GM23338 (cell line): Measurements from ENCODE around the gene RALGPS1. TPM values are rescaled to one million over a fixed set of nuclear protein-coding genes. Genes with fewer than 3 reads are reported as not detected.

Experiments used
- ATAC-seq: fragments of 200-7000 bp; cut with Tn5 transposase; 3 replicates; pipeline ENCODE4 v1.9.1; 2020
- DNase-seq: peaks from one replicate; pipeline ENCODE4 v3.0.0-alpha.2; 2015; ENCODE audit warnings: low spot score
- H2AFZ ChIP-seq: fragments of 200-600 bp; sonication (generic); 2 replicates; pipeline ENCODE4 v1.8.0; 2016; ENCODE audit warnings: antibody characterized with exemption, mild to moderate bottlenecking, moderate library complexity
- H3F3A ChIP-seq: fragments of 200-600 bp; sonication (generic); replicated peaks from 2 replicates; pipeline ENCODE4 v1.8.0; 2017; ENCODE audit warnings: antibody characterized with exemption, mixed run types, low read depth
- H3K27ac ChIP-seq: fragments of 200-600 bp; sonication (generic); 2 replicates; pipeline ENCODE4 v1.6.1; 2016; ENCODE audit warnings: low read depth
- H3K27me3 ChIP-seq: fragments of 200-600 bp; sonication (generic); 2 replicates; pipeline ENCODE4 v1.8.0; 2016; ENCODE audit warnings: mild to moderate bottlenecking, mixed run types, moderate library complexity; ENCODE audit not compliant: insufficient read depth
- H3K36me3 ChIP-seq: fragments of 200-600 bp; sonication (generic); 2 replicates; pipeline ENCODE4 v1.8.0; 2016; ENCODE audit warnings: mild to moderate bottlenecking; ENCODE audit not compliant: insufficient read depth
- H3K4me1 ChIP-seq: fragments of 200-600 bp; sonication (generic); 2 replicates; pipeline ENCODE4 v1.8.0; 2016; ENCODE audit warnings: mild to moderate bottlenecking, moderate library complexity; ENCODE audit not compliant: insufficient read depth
- H3K4me2 ChIP-seq: fragments of 200-600 bp; sonication (generic); 2 replicates; pipeline ENCODE4 v1.7.1; 2017; ENCODE audit warnings: mixed run types
- H3K4me3 ChIP-seq: fragments of 200-600 bp; sonication (generic); 2 replicates; pipeline ENCODE4 v1.6.1; 2016; ENCODE audit warnings: mixed run types
- H3K79me2 ChIP-seq: fragments of 200-600 bp; sonication (generic); replicated peaks from 2 replicates; pipeline ENCODE4 v1.8.0; 2017; ENCODE audit warnings: mild to moderate bottlenecking; ENCODE audit not compliant: insufficient read depth
- H3K9me2 ChIP-seq: fragments of 200-600 bp; sonication (generic); 2 replicates; pipeline ENCODE4 v1.8.0; 2017; ENCODE audit not compliant: insufficient read depth
- H4K20me1 ChIP-seq: fragments of 200-600 bp; sonication (generic); replicated peaks from 2 replicates; pipeline ENCODE4 v1.8.0; 2017; ENCODE audit warnings: mild to moderate bottlenecking; ENCODE audit not compliant: insufficient read depth
- H3K27ac Mint-ChIP-seq: 2 replicates; pipeline ENCODE4 v1.8.0; 2020; ENCODE audit warnings: inconsistent platforms, mild to moderate bottlenecking, moderate library complexity, mixed read lengths
- H3K27me3 Mint-ChIP-seq: 3 replicates; pipeline ENCODE4 v1.8.0; 2022; ENCODE audit warnings: low read depth, mild to moderate bottlenecking, moderate library complexity, mixed read lengths, inconsistent platforms; ENCODE audit not compliant: insufficient read depth, poor library complexity
- H3K36me3 Mint-ChIP-seq: 3 replicates; pipeline ENCODE4 v1.8.0; 2021; ENCODE audit warnings: low read depth, mild to moderate bottlenecking, inconsistent platforms, moderate library complexity, mixed read lengths
- H3K4me1 Mint-ChIP-seq: 3 replicates; pipeline ENCODE4 v1.8.0; 2020; ENCODE audit warnings: mild to moderate bottlenecking, inconsistent platforms, mixed read lengths
- H3K4me3 Mint-ChIP-seq: 3 replicates; pipeline ENCODE4 v1.8.0; 2021; ENCODE audit warnings: moderate library complexity, mild to moderate bottlenecking, inconsistent platforms, mixed read lengths
- H3K9me3 Mint-ChIP-seq: 3 replicates; pipeline ENCODE4 v1.8.0; 2020; ENCODE audit warnings: moderate library complexity, mild to moderate bottlenecking, inconsistent platforms, mixed read lengths
- CREB1 ChIP-seq: fragments of 250-450 bp; sonication (Bioruptor Pico); IDR thresholded peaks from 2 replicates; pipeline ENCODE4 v1.5.0; 2020; ENCODE audit warnings: low read depth, mild to moderate bottlenecking, moderate library complexity
- EZH2 ChIP-seq: fragments of 200-600 bp; sonication (generic); IDR thresholded peaks from one replicate; pipeline ENCODE4 v1.8.0; 2017; ENCODE audit warnings: antibody characterized with exemption, mild to moderate bottlenecking, low read depth; ENCODE audit not compliant: unreplicated experiment
- EZH2phosphoT487 ChIP-seq: fragments of 200-600 bp; sonication (generic); IDR thresholded peaks from one replicate; pipeline ENCODE4 v1.8.1; 2018; ENCODE audit warnings: antibody characterized with exemption; ENCODE audit not compliant: unreplicated experiment
- JUNB ChIP-seq: IDR thresholded peaks from one replicate; pipeline ENCODE4 v1.6.1; 2016; ENCODE audit warnings: antibody characterized with exemption; ENCODE audit not compliant: unreplicated experiment
- POLR2AphosphoS5 ChIP-seq: IDR thresholded peaks from 2 replicates; pipeline ENCODE4 v1.6.1; 2016; ENCODE audit warnings: antibody characterized with exemption, low read depth
- STAT1 ChIP-seq: IDR thresholded peaks from one replicate; pipeline ENCODE4 v1.6.1; 2016; ENCODE audit warnings: antibody characterized with exemption; ENCODE audit not compliant: unreplicated experiment
- ZNF114 ChIP-seq: fragments of 250-450 bp; sonication (Bioruptor Pico); IDR thresholded peaks from 2 replicates; pipeline ENCODE4 v1.5.0; 2020; ENCODE audit warnings: mild to moderate bottlenecking, moderate library complexity
- ZNF331 ChIP-seq: fragments of 250-450 bp; sonication (Bioruptor Pico); IDR thresholded peaks from 2 replicates; pipeline ENCODE4 v1.5.0; 2020; ENCODE audit warnings: low read depth, mild to moderate bottlenecking, moderate library complexity
- polyA plus RNA-seq: library from polyadenylated mRNA; unstranded; fragments of >200 nt; fragmentation: Nextera tagmentation; extraction: Ambion mirVana; gene quantifications from 2 replicates; pipeline ENCODE4 v1.2.1, GENCODE V29; 2016
- total RNA-seq: library from RNA; depleted of rRNA; stranded (reverse); fragments of >200 nt; shearing (Covaris generic); gene quantifications from 2 replicates; pipeline ENCODE4 v1.2.3, GENCODE V29; 2014
- TF ChIP-seq, protein P1 (sequence below): IDR thresholded peaks from 2 replicates; pipeline ENCODE4 v1.6.1; 2016; ENCODE audit warnings: antibody characterized with exemption
- TF ChIP-seq, protein P2 (sequence below), 2 experiments: fragments of 200-600 bp in 1 of 2; sonication (generic) in 1 of 2; conservative IDR thresholded peaks; 2 replicates each; pipeline versions ENCODE4 v1.5.1 to v1.6.1; 2016 to 2017; ENCODE audit warnings: antibody characterized with exemption in 2 of 2, low read depth in 2 of 2, mild to moderate bottlenecking in 2 of 2, moderate library complexity in 1 of 2
- TF ChIP-seq, protein P3 (sequence below): IDR thresholded peaks from one replicate; pipeline ENCODE4 v1.6.1; 2018; ENCODE audit warnings: antibody characterized with exemption; ENCODE audit not compliant: unreplicated experiment

RALGPS1 gene
- total and polyA plus RNA-seq, 2 experiments from 2014 or later: 18.2 to 57.1 TPM

DNA sequence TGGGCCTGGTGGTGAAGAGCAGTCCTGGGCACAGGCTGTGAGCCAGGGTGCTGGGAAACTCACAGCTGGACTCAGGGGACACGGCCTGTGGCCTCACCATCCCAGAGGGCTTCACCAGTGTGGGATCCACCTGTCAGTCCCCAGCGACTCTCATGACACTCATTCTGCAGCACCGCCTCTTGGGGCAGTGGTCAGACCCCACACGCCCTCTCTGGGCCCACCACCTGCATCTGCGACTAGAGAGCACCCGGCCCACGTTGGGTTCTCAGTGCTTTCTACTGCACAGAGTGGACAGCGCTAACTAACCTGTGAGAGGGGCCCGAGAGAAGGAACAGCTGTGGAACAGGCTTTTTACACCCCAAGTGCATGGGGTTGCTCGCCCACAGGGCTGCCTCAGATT is 304.2 kb downstream of the RALGPS1 start:
- TF ChIP-seq, protein P1, sequence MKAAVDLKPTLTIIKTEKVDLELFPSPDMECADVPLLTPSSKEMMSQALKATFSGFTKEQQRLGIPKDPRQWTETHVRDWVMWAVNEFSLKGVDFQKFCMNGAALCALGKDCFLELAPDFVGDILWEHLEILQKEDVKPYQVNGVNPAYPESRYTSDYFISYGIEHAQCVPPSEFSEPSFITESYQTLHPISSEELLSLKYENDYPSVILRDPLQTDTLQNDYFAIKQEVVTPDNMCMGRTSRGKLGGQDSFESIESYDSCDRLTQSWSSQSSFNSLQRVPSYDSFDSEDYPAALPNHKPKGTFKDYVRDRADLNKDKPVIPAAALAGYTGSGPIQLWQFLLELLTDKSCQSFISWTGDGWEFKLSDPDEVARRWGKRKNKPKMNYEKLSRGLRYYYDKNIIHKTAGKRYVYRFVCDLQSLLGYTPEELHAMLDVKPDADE: no peak
- TF ChIP-seq, protein P2, sequence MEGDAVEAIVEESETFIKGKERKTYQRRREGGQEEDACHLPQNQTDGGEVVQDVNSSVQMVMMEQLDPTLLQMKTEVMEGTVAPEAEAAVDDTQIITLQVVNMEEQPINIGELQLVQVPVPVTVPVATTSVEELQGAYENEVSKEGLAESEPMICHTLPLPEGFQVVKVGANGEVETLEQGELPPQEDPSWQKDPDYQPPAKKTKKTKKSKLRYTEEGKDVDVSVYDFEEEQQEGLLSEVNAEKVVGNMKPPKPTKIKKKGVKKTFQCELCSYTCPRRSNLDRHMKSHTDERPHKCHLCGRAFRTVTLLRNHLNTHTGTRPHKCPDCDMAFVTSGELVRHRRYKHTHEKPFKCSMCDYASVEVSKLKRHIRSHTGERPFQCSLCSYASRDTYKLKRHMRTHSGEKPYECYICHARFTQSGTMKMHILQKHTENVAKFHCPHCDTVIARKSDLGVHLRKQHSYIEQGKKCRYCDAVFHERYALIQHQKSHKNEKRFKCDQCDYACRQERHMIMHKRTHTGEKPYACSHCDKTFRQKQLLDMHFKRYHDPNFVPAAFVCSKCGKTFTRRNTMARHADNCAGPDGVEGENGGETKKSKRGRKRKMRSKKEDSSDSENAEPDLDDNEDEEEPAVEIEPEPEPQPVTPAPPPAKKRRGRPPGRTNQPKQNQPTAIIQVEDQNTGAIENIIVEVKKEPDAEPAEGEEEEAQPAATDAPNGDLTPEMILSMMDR (conservative IDR thresholded peaks at IDR 0.05; ENCODE audit: low read depth in 2 of 2): peak in 1 of 2 experiments; percentile 17; a peak in 1 of 4 replicates
- peak; percentile 51 for ATAC-seq
- no peaks in the 10 kb centered on the region for H3K79me2 ChIP-seq

DNA sequence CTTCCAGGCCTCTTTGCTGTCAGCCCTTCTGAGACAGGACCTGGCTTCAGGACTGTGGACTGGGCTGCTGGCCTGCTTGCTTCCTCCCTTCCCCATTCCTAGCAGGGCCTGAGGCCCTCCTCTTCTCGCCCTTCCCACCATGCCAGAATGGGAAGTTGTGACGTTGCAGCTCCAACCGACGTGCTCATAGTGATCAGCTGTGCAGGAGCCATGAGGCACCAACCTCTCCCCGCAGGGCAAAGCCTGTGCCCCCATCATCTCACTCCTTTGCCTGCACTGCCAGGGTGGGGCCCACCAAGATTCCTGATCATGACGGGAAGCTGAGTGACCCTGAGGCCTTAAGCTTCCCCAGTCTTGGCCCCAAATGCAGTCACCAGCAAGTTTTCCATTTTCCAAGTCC is 304.9 kb downstream of the RALGPS1 start:
- Histone ChIP-seq H3K27ac (no peak overlapping the region), H3K4me3 (no peak overlapping the region), H3F3A (peaks cover 7% of the 10 kb centered on the region), H3K9me2 (no peaks in the 10 kb centered on the region), H3K36me3 (no peaks in the 10 kb centered on the region), H4K20me1 (no peaks in the 10 kb centered on the region), H3K27me3 (peaks cover 7% of the 10 kb centered on the region; the same call in 1 of the 2 replicates), H3K4me2 (no peak overlapping the region), H2AFZ (no peak overlapping the region), H3K4me1 (0 out of 2 replicates have a peak, but pooled peaks cover 8% of the 10 kb centered on the region), H3K79me2 (no peaks in the 10 kb centered on the region)
- H3K4me3 Mint-ChIP-seq: no peak overlapping the region
- no peak for ATAC-seq
- H3K9me3 Mint-ChIP-seq: no peaks in the 10 kb centered on the region; the same call in 2 of the 3 replicates
- no peaks in the 10 kb centered on the region for H3K36me3 Mint-ChIP-seq
- no peak for DNase-seq
- H3K27ac Mint-ChIP-seq: no peak overlapping the region
- peaks cover 15% of the 10 kb centered on the region for H3K27me3 Mint-ChIP-seq
- H3K4me1 Mint-ChIP-seq: peaks cover 20% of the 10 kb centered on the region
- TF ChIP-seq, protein P1: no peak
- TF ChIP-seq ZNF331 (no peak), STAT1 (no peak), JUNB (no peak), CREB1 (CRISPR knock-in tag) (no peak), EZH2phosphoT487 (no peak), POLR2AphosphoS5 (no peak), EZH2 (no peak), ZNF114 (CRISPR knock-in tag) (no peak)
- TF ChIP-seq, protein P3, sequence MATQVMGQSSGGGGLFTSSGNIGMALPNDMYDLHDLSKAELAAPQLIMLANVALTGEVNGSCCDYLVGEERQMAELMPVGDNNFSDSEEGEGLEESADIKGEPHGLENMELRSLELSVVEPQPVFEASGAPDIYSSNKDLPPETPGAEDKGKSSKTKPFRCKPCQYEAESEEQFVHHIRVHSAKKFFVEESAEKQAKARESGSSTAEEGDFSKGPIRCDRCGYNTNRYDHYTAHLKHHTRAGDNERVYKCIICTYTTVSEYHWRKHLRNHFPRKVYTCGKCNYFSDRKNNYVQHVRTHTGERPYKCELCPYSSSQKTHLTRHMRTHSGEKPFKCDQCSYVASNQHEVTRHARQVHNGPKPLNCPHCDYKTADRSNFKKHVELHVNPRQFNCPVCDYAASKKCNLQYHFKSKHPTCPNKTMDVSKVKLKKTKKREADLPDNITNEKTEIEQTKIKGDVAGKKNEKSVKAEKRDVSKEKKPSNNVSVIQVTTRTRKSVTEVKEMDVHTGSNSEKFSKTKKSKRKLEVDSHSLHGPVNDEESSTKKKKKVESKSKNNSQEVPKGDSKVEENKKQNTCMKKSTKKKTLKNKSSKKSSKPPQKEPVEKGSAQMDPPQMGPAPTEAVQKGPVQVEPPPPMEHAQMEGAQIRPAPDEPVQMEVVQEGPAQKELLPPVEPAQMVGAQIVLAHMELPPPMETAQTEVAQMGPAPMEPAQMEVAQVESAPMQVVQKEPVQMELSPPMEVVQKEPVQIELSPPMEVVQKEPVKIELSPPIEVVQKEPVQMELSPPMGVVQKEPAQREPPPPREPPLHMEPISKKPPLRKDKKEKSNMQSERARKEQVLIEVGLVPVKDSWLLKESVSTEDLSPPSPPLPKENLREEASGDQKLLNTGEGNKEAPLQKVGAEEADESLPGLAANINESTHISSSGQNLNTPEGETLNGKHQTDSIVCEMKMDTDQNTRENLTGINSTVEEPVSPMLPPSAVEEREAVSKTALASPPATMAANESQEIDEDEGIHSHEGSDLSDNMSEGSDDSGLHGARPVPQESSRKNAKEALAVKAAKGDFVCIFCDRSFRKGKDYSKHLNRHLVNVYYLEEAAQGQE: no peak
- TF ChIP-seq, protein P2 (conservative IDR thresholded peaks at IDR 0.05; ENCODE audit: low read depth in 2 of 2): no peak

More for the DNA sequence above, 304.2 kb downstream of the RALGPS1 start:
- H3K4me1 Mint-ChIP-seq: peaks cover 21% of the 10 kb centered on the region
- H3K27me3 Mint-ChIP-seq: peaks cover 10% of the 10 kb centered on the region
- no peak overlapping the region for H3K4me3 Mint-ChIP-seq
- no peaks in the 10 kb centered on the region for H3K36me3 Mint-ChIP-seq
- no peaks in the 10 kb centered on the region for H3K9me3 Mint-ChIP-seq
- Histone ChIP-seq H4K20me1 (no peaks in the 10 kb centered on the region), H3K27ac (no peak overlapping the region), H3K36me3 (no peaks in the 10 kb centered on the region), H3F3A (peaks cover 5% of the 10 kb centered on the region), H3K27me3 (peaks cover 7% of the 10 kb centered on the region; the same call in 1 of the 2 replicates), H3K4me3 (no peak overlapping the region), H3K4me1 (0 out of 2 replicates have a peak, but pooled peaks cover 8% of the 10 kb centered on the region), H3K4me2 (no peak overlapping the region), H3K9me2 (no peaks in the 10 kb centered on the region), H2AFZ (no peak overlapping the region)
- DNase-seq: peak; percentile 47
- H3K27ac Mint-ChIP-seq: no peak overlapping the region
